Endothelial cell of umbilical vein (primary cell): ENCODE data around the gene MYO1B. TPM values are rescaled to one million over a fixed set of nuclear protein-coding genes. Genes with fewer than 3 reads are reported as not detected.

Experiments used
- BruUV-seq: library from RNA; stranded (reverse); fragments of 400-500 nt; replicated peaks from 2 replicates; lab custom pipeline; 2021; lab: Mats Ljungman, UMichigan
- CTCF ChIA-PET: fragments of 300-600, 350-600 bp; sonication (Branson Sonifier 250); formaldehyde crosslinking; loops from one replicate; lab custom pipeline; 2021; ENCODE audit warnings: antibody characterized with exemption, inconsistent platforms; lab: Charles Lee
- POLR2A ChIA-PET: fragments of 300-600, 350-600 bp; sonication (Branson Sonifier 250); formaldehyde crosslinking; loops from one replicate; lab custom pipeline; 2021; ENCODE audit warnings: antibody characterized with exemption, inconsistent platforms; lab: Charles Lee
- DNase-seq: peaks from one replicate; pipeline ENCODE4 v3.0.0-alpha.2; 2011; ENCODE audit warnings: low read depth, low spot score
- FAIRE-seq: peaks from 2 replicates; lab custom pipeline; 2011; peaks lifted over from hg19 to GRCh38; lab: Jason Lieb, UNC
- H2AFZ ChIP-seq: 2 replicates; pipeline ENCODE4 v1.6.0; 2012; ENCODE audit warnings: low read depth, low read length, control low read depth, inconsistent platforms
- H3K27ac ChIP-seq: 2 replicates; pipeline ENCODE4 v1.5.1; 2011; ENCODE audit warnings: low read depth, mild to moderate bottlenecking, control low read depth, low read length, moderate library complexity; ENCODE audit not compliant: insufficient read depth
- H3K27me3 ChIP-seq, 2 experiments: 2 replicates each; pipeline versions ENCODE4 v1.6.0 to v1.6.1; 2011; ENCODE audit warnings: low read length in 2 of 2, mixed read lengths in 1 of 2; ENCODE audit not compliant: control insufficient read depth in 2 of 2, insufficient read depth in 2 of 2
- H3K36me3 ChIP-seq, 2 experiments: 2 replicates in 1 of 2; 3 replicates in 1 of 2; pipeline ENCODE4 v1.5.1; 2011; ENCODE audit warnings: low read length in 2 of 2, mild to moderate bottlenecking in 1 of 2, moderate library complexity in 1 of 2; ENCODE audit not compliant: control insufficient read depth in 2 of 2, insufficient read depth in 2 of 2; ENCODE audit errors: extremely low read depth in 1 of 2
- H3K4me1 ChIP-seq: 3 replicates; pipeline ENCODE4 v1.5.1; 2011; ENCODE audit warnings: mild to moderate bottlenecking, low read length; ENCODE audit not compliant: control insufficient read depth, insufficient read depth; ENCODE audit errors: extremely low read depth
- H3K4me2 ChIP-seq: 2 replicates; pipeline ENCODE4 v1.6.1; 2011; ENCODE audit warnings: low read length, control low read depth, mixed read lengths; ENCODE audit not compliant: insufficient read depth
- H3K4me3 ChIP-seq, 3 experiments: fragments of 200-600 bp in 1 of 3; sonication (generic), shearing (Covaris generic) in 1 of 3; replicated peaks in 1 of 3; 2 replicates each; pipeline ENCODE4 v1.5.1; 2011 to 2016; ENCODE audit warnings: control low read depth in 3 of 3, low read length in 3 of 3, mild to moderate bottlenecking in 2 of 3, inconsistent platforms in 1 of 3, low read depth in 1 of 3, moderate library complexity in 1 of 3; ENCODE audit not compliant: insufficient read depth in 1 of 3
- H3K79me2 ChIP-seq: 2 replicates; pipeline ENCODE4 v1.6.0; 2012; ENCODE audit warnings: low read length, inconsistent platforms; ENCODE audit not compliant: control insufficient read depth, insufficient read depth
- H3K9ac ChIP-seq: replicated peaks from 2 replicates; pipeline ENCODE3; 2011; ENCODE audit warnings: low read length, control low read depth; ENCODE audit not compliant: insufficient read depth; ENCODE audit errors: extremely low read depth
- H3K9me1 ChIP-seq: replicated peaks from 3 replicates; pipeline ENCODE4 v1.6.0; 2011; ENCODE audit warnings: mild to moderate bottlenecking, low read length; ENCODE audit not compliant: control insufficient read depth, insufficient read depth; ENCODE audit errors: extremely low read depth
- H3K9me3 ChIP-seq: replicated peaks from 2 replicates; pipeline ENCODE4 v1.5.1; 2012; ENCODE audit warnings: low read length, inconsistent platforms; ENCODE audit not compliant: control insufficient read depth, insufficient read depth
- H4K20me1 ChIP-seq: replicated peaks from 2 replicates; pipeline ENCODE3; 2011; ENCODE audit warnings: mild to moderate bottlenecking, low read length; ENCODE audit not compliant: control insufficient read depth, insufficient read depth; ENCODE audit errors: extremely low read depth
- EZH2 ChIP-seq: IDR thresholded peaks from 2 replicates; pipeline ENCODE4 v1.6.1; 2012; ENCODE audit warnings: borderline replicate concordance, low read depth, mild to moderate bottlenecking, moderate library complexity, low read length, inconsistent platforms; ENCODE audit not compliant: severe bottlenecking
- FOS ChIP-seq: IDR thresholded peaks from 2 replicates; pipeline ENCODE4 v1.6.1; 2011; ENCODE audit warnings: mild to moderate bottlenecking, low read length, moderate library complexity, borderline replicate concordance; ENCODE audit not compliant: insufficient read depth
- GATA2 ChIP-seq: IDR thresholded peaks from 2 replicates; pipeline ENCODE4 v1.7.0; 2011; ENCODE audit warnings: low read depth, mild to moderate bottlenecking, moderate library complexity, mixed read lengths, low read length; ENCODE audit not compliant: insufficient read length, insufficient read depth
- JUN ChIP-seq: IDR thresholded peaks from 2 replicates; pipeline ENCODE4 v1.6.1; 2011; ENCODE audit warnings: borderline replicate concordance, low read depth; ENCODE audit not compliant: insufficient read length, insufficient read depth
- MYC ChIP-seq: IDR thresholded peaks from one replicate; pipeline ENCODE4 v1.6.1; 2011; ENCODE audit warnings: mild to moderate bottlenecking, low read depth, low read length
- POLR2A ChIP-seq: IDR thresholded peaks from 2 replicates; pipeline ENCODE4 v1.6.1; 2012; ENCODE audit warnings: low read depth, mild to moderate bottlenecking, control low read depth, low read length
- POLR2AphosphoS5 ChIP-seq: IDR thresholded peaks from 2 replicates; pipeline ENCODE4 v1.6.1; 2012; ENCODE audit warnings: low read depth, mild to moderate bottlenecking, control low read depth, low read length, moderate library complexity; ENCODE audit not compliant: insufficient read depth
- dilution Hi-C: fragments of 300-500 bp; cut with MboI; formaldehyde crosslinking; loops from one replicate; pipeline ENCODE4 v1.15.0; 2019; ENCODE audit warnings: low sequenced_read_pairs; ENCODE audit not compliant: extremely low pct_ligation_motif_present
- intact Hi-C: fragments of 100-400 bp; cut with micrococcal nuclease; formaldehyde crosslinking; loops from one replicate; pipeline ENCODE4 v1.10.0; 2022
- polyA plus RNA-seq, 4 experiments: library from polyadenylated mRNA; depleted of rRNA in 3 of 4; stranded (reverse) in 3 of 4; unstranded in 1 of 4; fragments of >200 nt; gene quantifications; 2 replicates each; pipeline versions ENCODE4 v1.2.1 to v1.2.3, GENCODE V29; 2011 to 2012; ENCODE audit warnings: missing spikeins in 1 of 4
- total RNA-seq: library from RNA; stranded (reverse); gene quantifications from 2 replicates; pipeline ENCODE4 v1.2.3, GENCODE V29; 2021
- TF ChIP-seq, protein P1 (sequence below): IDR thresholded peaks from 2 replicates; pipeline ENCODE4 v1.6.1; 2011; ENCODE audit not compliant: insufficient read depth, insufficient read length
- TF ChIP-seq, protein P2 (sequence below), 2 donors: IDR thresholded peaks; 1 replicate in 1 of 2; 2 replicates in 1 of 2; pipeline ENCODE4 v1.5.1; 2011; ENCODE audit warnings: low read length in 2 of 2, mild to moderate bottlenecking in 2 of 2, moderate library complexity in 2 of 2, control low read depth in 1 of 2, inconsistent platforms in 1 of 2, low read depth in 1 of 2; ENCODE audit not compliant: insufficient read depth in 1 of 2; ENCODE audit errors: extremely low read depth in 1 of 2

Gene MYO1B
- total and polyA plus RNA-seq, 2 donors (not counting 3 experiments of a cell fraction or from before 2014, with no cell fraction given), result 8.7 to 51.1 TPM

DNA sequence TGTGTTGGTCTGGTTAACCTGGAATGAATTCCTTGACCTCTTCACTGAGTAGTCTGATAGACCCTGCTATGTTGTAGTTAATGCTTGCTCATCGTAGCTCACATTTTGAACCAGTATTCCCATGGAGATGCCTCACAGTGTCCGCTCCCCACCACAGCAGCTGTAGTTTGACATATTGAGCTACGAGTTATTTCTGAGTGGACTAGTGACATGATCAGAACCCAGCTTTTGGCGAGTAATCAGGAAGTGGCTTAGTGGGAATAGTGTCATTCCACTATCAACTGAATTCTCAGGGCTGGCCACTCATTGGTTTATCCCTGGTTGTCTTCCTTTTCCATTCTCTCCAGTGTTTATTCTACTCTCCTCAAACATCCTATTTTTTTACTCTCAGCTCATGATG, 102.7 kb downstream of the MYO1B start:
- H3K4me3 ChIP-seq, result no peak overlapping the region
- no peaks in the 10 kb centered on the region for H4K20me1 ChIP-seq
- intact Hi-C loops (no loop called here), dilution Hi-C loops (no loop called here)
- H3K36me3 ChIP-seq, result no peaks in the 10 kb centered on the region
- H3K4me2 ChIP-seq, result no peak overlapping the region
- H3K9me3 ChIP-seq, result no peaks in the 10 kb centered on the region
- no peak overlapping the region for H3K27ac ChIP-seq
- no peaks in the 10 kb centered on the region for H3K79me2 ChIP-seq
- no peak for TF ChIP-seq GATA2
- TF ChIP-seq MYC, result no peak
- TF ChIP-seq POLR2A, result no peak
- TF ChIP-seq FOS, result no peak
- TF ChIP-seq JUN, result no peak
- TF ChIP-seq, protein P1, sequence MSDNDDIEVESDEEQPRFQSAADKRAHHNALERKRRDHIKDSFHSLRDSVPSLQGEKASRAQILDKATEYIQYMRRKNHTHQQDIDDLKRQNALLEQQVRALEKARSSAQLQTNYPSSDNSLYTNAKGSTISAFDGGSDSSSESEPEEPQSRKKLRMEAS, result no peak
- no peak for TF ChIP-seq POLR2AphosphoS5
- TF ChIP-seq, protein P2, sequence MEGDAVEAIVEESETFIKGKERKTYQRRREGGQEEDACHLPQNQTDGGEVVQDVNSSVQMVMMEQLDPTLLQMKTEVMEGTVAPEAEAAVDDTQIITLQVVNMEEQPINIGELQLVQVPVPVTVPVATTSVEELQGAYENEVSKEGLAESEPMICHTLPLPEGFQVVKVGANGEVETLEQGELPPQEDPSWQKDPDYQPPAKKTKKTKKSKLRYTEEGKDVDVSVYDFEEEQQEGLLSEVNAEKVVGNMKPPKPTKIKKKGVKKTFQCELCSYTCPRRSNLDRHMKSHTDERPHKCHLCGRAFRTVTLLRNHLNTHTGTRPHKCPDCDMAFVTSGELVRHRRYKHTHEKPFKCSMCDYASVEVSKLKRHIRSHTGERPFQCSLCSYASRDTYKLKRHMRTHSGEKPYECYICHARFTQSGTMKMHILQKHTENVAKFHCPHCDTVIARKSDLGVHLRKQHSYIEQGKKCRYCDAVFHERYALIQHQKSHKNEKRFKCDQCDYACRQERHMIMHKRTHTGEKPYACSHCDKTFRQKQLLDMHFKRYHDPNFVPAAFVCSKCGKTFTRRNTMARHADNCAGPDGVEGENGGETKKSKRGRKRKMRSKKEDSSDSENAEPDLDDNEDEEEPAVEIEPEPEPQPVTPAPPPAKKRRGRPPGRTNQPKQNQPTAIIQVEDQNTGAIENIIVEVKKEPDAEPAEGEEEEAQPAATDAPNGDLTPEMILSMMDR (IDR thresholded peaks at IDR 0.05; ENCODE audit: extremely low read depth in 1 of 2, insufficient read depth in 1 of 2, low read depth in 1 of 2, low read length in 2 of 2), result no peak
- no peak for TF ChIP-seq EZH2
- DNase-seq (no peak), FAIRE-seq (no peak)
- H2AFZ ChIP-seq, result no peak overlapping the region
- H3K27me3 ChIP-seq, result no peaks in the 10 kb centered on the region
- peaks cover 6% of the 10 kb centered on the region for H3K4me1 ChIP-seq
- POLR2A ChIA-PET, result no interaction called here
- no TSS peak for BruUV-seq
- H3K9ac ChIP-seq, result no peak overlapping the region
- no peaks in the 10 kb centered on the region for H3K9me1 ChIP-seq
- CTCF ChIA-PET, result no interaction called here
